Inflammatory macrophage treated with lipopolysaccharide for 1 hour (primary cell): ENCODE results near the gene GDPD5.

Source experiments
- DNase-seq, 2 donors: peaks; one replicate each; pipeline ENCODE4 v3.0.0-alpha.2; 2020 to 2022

The GDPD5 gene

GRCh38 chr11:75388386-75389275 lies 137.1 kb downstream of the GDPD5 start:
- peak; percentile 48 to 88 for DNase-seq

GRCh38 chr11:75387736-75388294 lies 137.9 kb downstream of the GDPD5 start:
- DNase-seq = no peak

GRCh38 chr11:75386942-75387630 lies 138.7 kb downstream of the GDPD5 start:
- DNase-seq = no peak
